Measurements from ENCODE around the gene PANX3. TPM values are rescaled to one million over a fixed set of nuclear protein-coding genes. Genes with fewer than 3 reads are reported as not detected.
A peak's percentile ranks its signal among the peaks of the same experiment; 100 is the strongest.

The PANX3 gene
- total and polyA plus RNA-seq, 9 of the 15 experiments (the other 6 are each of a cell fraction or from before 2014, with no cell fraction given) = 0.09 to 0.69 (median 0.39) TPM

- CTCF ChIA-PET (ENCODE audit: low intra/inter-chr PET ratio) = no interaction called here
- Histone ChIP-seq H3K9me1 (ENCODE audit: control insufficient read depth, insufficient read depth, low read length) (no peaks in the 10 kb centered on the region), H3K79me2 (ENCODE audit: control insufficient read depth, insufficient read depth, low read length) (no peaks in the 10 kb centered on the region), H3K4me3 (no peak overlapping the region), H3K9ac (ENCODE audit: insufficient read depth in 1 of 2, low read depth in 2 of 2, low read length in 2 of 2) (no peak overlapping the region), H3K36me3 (ENCODE audit: control insufficient read depth, insufficient read depth, low read length) (no peaks in the 10 kb centered on the region), H3K4me1 (replicated peaks in 1 of 2; ENCODE audit: control insufficient read depth in 2 of 2, insufficient read depth in 2 of 2, low read length in 2 of 2) (peaks cover 0 to 3% of the 10 kb centered on the region in 2 experiments; a peak in 2 of 5 replicates), H4K20me1 (replicated peaks; ENCODE audit: control insufficient read depth, insufficient read depth, low read length) (no peaks in the 10 kb centered on the region), H3K4me2 (ENCODE audit: insufficient read depth, low read length) (no peak overlapping the region), H3K27me3 (ENCODE audit: control insufficient read depth in 2 of 2, insufficient read depth in 2 of 2, low read length in 2 of 2) (peaks cover 3 to 24% of the 10 kb centered on the region in 2 experiments; a peak in 2 of 5 replicates), H2AFZ (ENCODE audit: low read depth, low read length) (no peak overlapping the region), H3K9me3 (replicated peaks; ENCODE audit: control insufficient read depth, insufficient read depth, low read depth, low read length) (no peaks in the 10 kb centered on the region), H3K27ac (ENCODE audit: extremely low read depth, low read depth, low read length) (no peak overlapping the region)
- in situ Hi-C loops (cut with MboI) = no loop called here
- DNase-seq (ENCODE audit: extremely low read depth in 1 of 4, low spot score in 3 of 4) (no peak), FAIRE-seq (no peak), ATAC-seq (peak; percentile 32)
- POLR2A ChIA-PET = interaction anchor here (0.6 kb wide), 1 partner anchor 44 kb away, joined by 3 read pairs; no protein-coding TSS in a partner anchor
- intact Hi-C loops (cut with micrococcal nuclease) = no loop called here
- no TSS peak for BruUV-seq (replicated peaks)
- 13% methylated on average over 10 of the region's 10 CpGs for WGBS (ENCODE audit: insufficient coverage, low coverage, missing lambda C conversion rate)
- TF ChIP-seq SUPT5H (IDR thresholded peaks at IDR 0.05) (no peak), ZNF79 (CRISPR knock-in tag; IDR thresholded peaks at IDR 0.05; ENCODE audit: low read depth) (no peak), FIP1L1 (IDR thresholded peaks at IDR 0.05; ENCODE audit: low read depth, low read length, poor library complexity, severe bottlenecking) (no peak), ZBTB7A (IDR thresholded peaks at IDR 0.05; ENCODE audit: borderline replicate concordance, control insufficient read depth, low read depth, low read length) (no peak), ZNF316 (IDR thresholded peaks at IDR 0.05) (peak; percentile 86), THRAP3 (IDR thresholded peaks at IDR 0.05; ENCODE audit: borderline replicate concordance) (no peak), ZFP30 (CRISPR knock-in tag; IDR thresholded peaks at IDR 0.05; ENCODE audit: borderline replicate concordance) (no peak), BCOR (IDR thresholded peaks at IDR 0.05) (no peak), MAFF (IDR thresholded peaks at IDR 0.05; ENCODE audit: low read length) (peak; percentile 71), C11orf30 (IDR thresholded peaks at IDR 0.05; ENCODE audit: low read depth) (peak; percentile 84), RBM39 (optimal IDR thresholded peaks at IDR 0.05; ENCODE audit: low read depth, low read length) (no peak), RAD21 (CRISPR knock-in tag; conservative IDR thresholded peaks at IDR 0.05 in 1 of 2, IDR thresholded peaks at IDR 0.05 in 1 of 2) (no peak)
- TF ChIP-seq, protein P1, sequence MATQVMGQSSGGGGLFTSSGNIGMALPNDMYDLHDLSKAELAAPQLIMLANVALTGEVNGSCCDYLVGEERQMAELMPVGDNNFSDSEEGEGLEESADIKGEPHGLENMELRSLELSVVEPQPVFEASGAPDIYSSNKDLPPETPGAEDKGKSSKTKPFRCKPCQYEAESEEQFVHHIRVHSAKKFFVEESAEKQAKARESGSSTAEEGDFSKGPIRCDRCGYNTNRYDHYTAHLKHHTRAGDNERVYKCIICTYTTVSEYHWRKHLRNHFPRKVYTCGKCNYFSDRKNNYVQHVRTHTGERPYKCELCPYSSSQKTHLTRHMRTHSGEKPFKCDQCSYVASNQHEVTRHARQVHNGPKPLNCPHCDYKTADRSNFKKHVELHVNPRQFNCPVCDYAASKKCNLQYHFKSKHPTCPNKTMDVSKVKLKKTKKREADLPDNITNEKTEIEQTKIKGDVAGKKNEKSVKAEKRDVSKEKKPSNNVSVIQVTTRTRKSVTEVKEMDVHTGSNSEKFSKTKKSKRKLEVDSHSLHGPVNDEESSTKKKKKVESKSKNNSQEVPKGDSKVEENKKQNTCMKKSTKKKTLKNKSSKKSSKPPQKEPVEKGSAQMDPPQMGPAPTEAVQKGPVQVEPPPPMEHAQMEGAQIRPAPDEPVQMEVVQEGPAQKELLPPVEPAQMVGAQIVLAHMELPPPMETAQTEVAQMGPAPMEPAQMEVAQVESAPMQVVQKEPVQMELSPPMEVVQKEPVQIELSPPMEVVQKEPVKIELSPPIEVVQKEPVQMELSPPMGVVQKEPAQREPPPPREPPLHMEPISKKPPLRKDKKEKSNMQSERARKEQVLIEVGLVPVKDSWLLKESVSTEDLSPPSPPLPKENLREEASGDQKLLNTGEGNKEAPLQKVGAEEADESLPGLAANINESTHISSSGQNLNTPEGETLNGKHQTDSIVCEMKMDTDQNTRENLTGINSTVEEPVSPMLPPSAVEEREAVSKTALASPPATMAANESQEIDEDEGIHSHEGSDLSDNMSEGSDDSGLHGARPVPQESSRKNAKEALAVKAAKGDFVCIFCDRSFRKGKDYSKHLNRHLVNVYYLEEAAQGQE (IDR thresholded peaks at IDR 0.05; ENCODE audit: borderline replicate concordance) = peak; percentile 76
- TF ChIP-seq, protein P1 (CRISPR knock-in tag; IDR thresholded peaks at IDR 0.05; ENCODE audit: low read depth) = 0 out of 2 replicates have a peak, but pooled peaks have one; percentile 31
Observed at GRCh38 chr11:124612567-124613246, 1.5 kb downstream of the PANX3 start.

Data from K562 (cell line).